ENCODE data around the gene KRT26.
"Not testable (repeated sequence)": the region's sequence is repeated elsewhere in the genome, so short reads cannot be mapped to it uniquely, and the experiment has no call there.

Gene KRT26

GRCh38 chr17:40772101-40772500 is at the start of gene KRT26:
Gene KRT26 (minus strand): TSS chr17:40772201. CDS start chr17:40772113, 88 bp downstream.
- no peak for DNase-seq

- DNase-seq: no peak
Measured at GRCh38 chr17:40821536-40821935, 49.5 kb upstream of the KRT26 start.

GRCh38 chr17:40820228-40820838 is 48.3 kb upstream of the KRT26 start:
- DNase-seq: no peak

- peak; percentile 22 for DNase-seq
Measured at GRCh38 chr17:40819528-40820125, 47.6 kb upstream of the KRT26 start.

- peak; percentile 87 for DNase-seq
Measured at GRCh38 chr17:40818733-40819527, 46.9 kb upstream of the KRT26 start.

- DNase-seq: no peak
Measured at GRCh38 chr17:40818343-40818732, 46.3 kb upstream of the KRT26 start.

- DNase-seq: no peak
Measured at GRCh38 chr17:40817103-40817682, 45.2 kb upstream of the KRT26 start.

GRCh38 chr17:40816569-40816968 is 44.6 kb upstream of the KRT26 start:
- no peak for DNase-seq

- no peak for DNase-seq
Measured at GRCh38 chr17:40815381-40815780, 43.4 kb upstream of the KRT26 start.

- DNase-seq: not testable (repeated sequence)
Measured at GRCh38 chr17:40814657-40815056, 42.7 kb upstream of the KRT26 start.

GRCh38 chr17:40813804-40814203 is 41.8 kb upstream of the KRT26 start:
- DNase-seq: peak; percentile 22

GRCh38 chr17:40812639-40813038 is 40.6 kb upstream of the KRT26 start:
- DNase-seq: no peak

GRCh38 chr17:40810494-40810893 is 38.5 kb upstream of the KRT26 start:
- peak; percentile 70 for DNase-seq

- peak; percentile 73 for DNase-seq
Measured at GRCh38 chr17:40809721-40810421, 37.9 kb upstream of the KRT26 start.

GRCh38 chr17:40806131-40806530 is 34.1 kb upstream of the KRT26 start:
- DNase-seq: no peak

GRCh38 chr17:40803617-40804082 is 31.6 kb upstream of the KRT26 start:
- DNase-seq: peak; percentile 69

- no peak for DNase-seq
Measured at GRCh38 chr17:40801157-40801556, 29.2 kb upstream of the KRT26 start.

GRCh38 chr17:40800381-40800780 is 28.4 kb upstream of the KRT26 start:
- DNase-seq: no peak

- no peak for DNase-seq
Measured at GRCh38 chr17:40799859-40800258, 27.9 kb upstream of the KRT26 start, which contains the start of gene KRT28. Gene KRT28 (minus strand): TSS chr17:40799959. CDS start chr17:40799893, 66 bp downstream.

- no peak for DNase-seq
Measured at GRCh38 chr17:40796846-40797245, 24.8 kb upstream of the KRT26 start.

GRCh38 chr17:40795019-40795667 is 23.1 kb upstream of the KRT26 start:
- no peak for DNase-seq

- DNase-seq: no peak
Measured at GRCh38 chr17:40794466-40794865, 22.5 kb upstream of the KRT26 start.
